M059J (cell line): Measurements from ENCODE around the gene ZNF766. TPM values are rescaled to one million over a fixed set of nuclear protein-coding genes. Genes with fewer than 3 reads are reported as not detected.

ENCODE experiments used
- DNase-seq: peaks from one replicate; pipeline ENCODE4 v3.0.0-alpha.2; 2012; ENCODE audit warnings: low read depth
- total RNA-seq: library from RNA; depleted of rRNA; stranded (reverse); fragments of >200 nt; shearing (Covaris generic); gene quantifications from 2 replicates; pipeline ENCODE4 v1.2.3, GENCODE V29; 2014; rRNA removed

ZNF766 gene
- 23.9 and 24.6 TPM in 2 replicates for total RNA-seq

GRCh38 chr19:52269338-52270261 lies at the start of gene ZNF766:
TSS of gene ZNF766 (plus strand) at chr19:52269587. CDS start at chr19:52269614, 27 bp downstream.
- peak; percentile 93 for DNase-seq

- DNase-seq, result no peak
These were observed 49.8 kb upstream of the ZNF766 start for GRCh38 chr19:52219611-52220010.

DNA sequence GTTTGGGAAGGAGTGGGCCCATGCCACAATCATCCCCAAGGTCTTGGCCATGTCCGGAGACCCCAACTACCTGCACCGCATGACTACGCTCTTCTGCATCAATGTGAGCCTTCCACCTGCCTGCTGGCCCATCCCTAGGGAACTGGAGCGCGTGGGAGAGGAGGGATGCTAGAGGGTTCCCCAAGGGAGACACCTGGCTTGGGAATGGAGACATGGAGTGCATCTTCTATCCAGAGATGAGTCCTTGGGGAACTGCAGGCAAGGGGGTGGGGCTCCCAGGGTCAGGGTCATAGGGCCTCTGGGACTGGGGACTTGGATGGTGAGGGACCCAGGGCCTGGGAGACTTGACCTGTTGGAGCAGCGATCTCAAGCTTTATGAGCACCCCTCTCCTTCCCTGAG lies 48.4 kb upstream of the ZNF766 start:
- no peak for DNase-seq

DNA sequence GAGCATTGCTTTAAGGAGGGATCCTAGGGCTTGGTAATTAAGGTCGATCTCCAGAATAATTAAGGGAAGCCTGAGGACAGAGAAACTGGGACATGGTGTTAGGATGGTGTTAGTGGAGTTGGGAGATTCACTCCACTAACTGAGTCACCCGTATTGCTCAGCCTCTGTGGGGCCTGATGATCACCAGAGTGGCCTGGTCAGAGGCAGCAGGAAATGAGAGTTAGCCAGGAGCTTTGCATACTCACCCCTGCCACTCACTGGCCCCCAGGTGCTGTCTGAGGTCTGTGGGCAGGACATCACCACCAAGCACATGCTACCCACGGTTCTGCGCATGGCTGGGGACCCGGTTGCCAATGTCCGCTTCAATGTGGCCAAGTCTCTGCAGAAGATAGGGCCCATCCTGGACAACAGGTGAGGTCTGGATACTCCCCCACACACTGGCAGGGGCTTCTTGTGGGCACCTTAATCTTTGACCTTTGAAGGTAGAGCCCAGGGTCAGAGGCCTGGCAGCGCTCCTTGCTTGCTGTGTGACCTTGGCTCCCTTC lies 47.5 kb upstream of the ZNF766 start:
- peak; percentile 25 for DNase-seq

- no peak for DNase-seq
These were observed 45.2 kb upstream of the ZNF766 start for GRCh38 chr19:52224211-52224610.

GRCh38 chr19:52226652-52227051 lies 42.7 kb upstream of the ZNF766 start:
- DNase-seq, result no peak

DNA sequence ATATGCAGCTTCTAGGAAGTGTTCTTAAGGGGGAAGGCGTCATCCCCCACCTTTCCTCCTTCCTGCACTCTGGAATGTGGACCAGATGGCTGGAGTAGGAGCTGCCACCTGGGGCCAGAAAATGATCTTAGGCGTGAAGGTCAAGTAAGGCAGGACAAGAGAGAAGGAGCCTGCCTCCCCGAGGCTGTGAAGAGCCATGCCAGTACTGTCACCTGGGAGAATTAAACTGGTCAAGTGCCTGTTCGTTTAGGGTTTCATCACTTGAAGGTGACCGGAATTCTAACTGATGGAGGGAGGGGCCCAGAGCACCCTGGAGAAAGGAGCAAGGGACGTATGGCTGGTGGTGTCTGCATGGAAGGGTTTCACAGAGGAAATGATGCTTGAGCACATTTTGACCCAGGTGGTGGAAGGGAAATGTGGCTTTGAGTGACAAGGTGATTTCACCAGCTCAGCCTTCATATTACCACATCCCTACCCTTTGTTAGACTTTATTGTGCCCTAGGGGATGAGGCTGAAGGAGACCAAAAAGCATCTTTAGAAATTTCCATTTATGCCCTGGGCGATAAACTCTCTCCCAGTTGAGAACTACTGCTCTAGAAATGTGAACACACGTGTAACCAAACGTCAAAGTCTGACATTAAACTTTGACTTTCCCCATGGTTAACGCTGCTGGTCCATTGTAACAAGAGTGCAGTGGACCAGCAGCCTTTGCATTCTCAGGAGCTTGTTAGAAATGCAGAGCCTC lies 42.0 kb upstream of the ZNF766 start:
- DNase-seq, result no peak

DNA sequence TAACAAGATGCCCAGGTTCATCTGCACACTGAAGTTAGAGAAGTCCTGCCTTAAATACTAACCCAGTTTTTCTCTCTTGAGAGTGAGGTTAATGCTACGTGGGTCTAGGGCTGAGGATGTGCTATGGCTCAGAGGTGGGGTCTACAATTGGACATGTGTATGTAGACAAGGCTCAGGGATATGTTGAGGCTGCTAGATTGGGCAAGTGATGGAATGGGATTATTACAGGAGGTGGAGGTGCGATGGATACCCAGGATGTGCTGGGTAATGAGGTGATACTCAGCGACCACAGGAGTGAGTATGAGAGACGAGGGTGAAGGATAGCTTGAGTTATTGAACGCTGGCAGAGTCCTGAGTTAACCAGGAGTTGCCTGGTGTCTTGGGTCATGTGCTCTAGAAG lies 41.4 kb upstream of the ZNF766 start:
- DNase-seq, result no peak

DNA sequence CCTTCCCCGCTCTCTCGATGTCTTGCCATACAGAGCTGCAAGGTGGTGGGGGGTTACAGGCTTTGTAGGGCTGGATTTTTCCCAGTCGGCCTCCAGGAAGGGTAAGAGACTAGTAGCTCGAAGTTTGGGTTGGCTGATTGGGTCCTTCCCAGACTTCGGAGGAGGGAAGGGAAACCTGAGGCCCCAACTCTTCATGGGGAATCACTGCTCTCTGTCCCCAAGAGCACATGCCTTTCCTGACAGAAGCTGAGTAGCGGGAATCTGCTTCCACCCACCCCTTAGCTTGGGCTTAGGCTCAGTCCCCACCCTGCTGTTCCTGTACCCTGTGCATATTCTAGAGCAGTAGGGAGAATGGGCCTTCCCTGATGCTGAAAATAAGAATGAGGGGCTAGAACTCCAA lies 39.9 kb upstream of the ZNF766 start:
- DNase-seq, result no peak

GRCh38 chr19:52230685-52231084 lies 38.7 kb upstream of the ZNF766 start:
- DNase-seq, result no peak

- peak; percentile 55 for DNase-seq
These were observed 38.1 kb upstream of the ZNF766 start for GRCh38 chr19:52231154-52231910.

GRCh38 chr19:52234406-52234805 lies 35.0 kb upstream of the ZNF766 start:
- DNase-seq, result no peak

GRCh38 chr19:52237197-52237596 lies 32.2 kb upstream of the ZNF766 start:
- no peak for DNase-seq

DNA sequence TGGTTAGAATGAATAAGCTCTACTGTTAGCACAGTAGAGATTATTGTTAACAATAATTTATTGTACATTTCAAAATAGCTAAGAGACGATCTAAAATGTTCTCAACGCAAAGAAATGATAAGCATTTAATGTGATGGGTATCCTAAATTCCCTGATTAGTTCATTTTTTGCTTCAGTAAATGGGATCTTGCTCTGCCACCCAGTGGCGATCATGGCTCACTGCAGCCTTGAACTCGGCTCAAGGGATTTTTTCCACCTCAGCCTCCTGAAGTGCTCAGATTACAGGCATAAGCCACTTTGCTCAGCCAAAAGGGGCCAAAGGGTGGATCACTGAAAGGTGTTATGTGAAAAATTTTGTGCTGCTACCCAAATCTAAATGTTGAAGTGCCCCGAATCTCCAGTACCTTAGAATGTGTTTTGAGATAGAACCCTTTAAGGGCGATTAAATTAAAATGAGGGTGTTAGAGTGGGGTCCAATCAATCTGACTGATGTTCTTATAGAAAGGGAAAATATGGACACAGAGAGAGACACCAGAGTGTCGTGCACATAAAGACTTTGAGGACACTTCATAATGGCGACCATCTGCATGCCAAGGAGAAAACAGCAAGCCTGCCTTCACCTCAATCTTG lies 31.5 kb upstream of the ZNF766 start:
- peak; percentile 57 for DNase-seq

DNA sequence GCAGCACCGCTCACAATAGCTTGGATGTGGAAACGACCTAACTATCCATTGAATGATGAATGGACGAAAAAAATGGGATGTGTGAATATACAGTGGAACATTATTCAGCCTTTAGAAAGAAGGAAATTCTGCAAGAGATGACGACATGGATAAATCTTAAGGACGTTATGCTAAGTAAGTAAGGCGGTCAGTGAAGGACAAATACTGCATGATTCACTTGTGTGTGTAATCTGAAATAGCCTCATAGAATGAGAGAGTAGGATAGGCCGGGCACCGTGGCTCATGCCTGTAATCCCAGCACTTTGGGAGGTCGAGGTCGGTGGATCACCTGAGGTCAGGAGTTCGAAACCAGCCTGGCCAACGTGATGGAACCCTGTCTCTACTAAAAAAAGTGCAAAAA lies 25.4 kb upstream of the ZNF766 start:
- DNase-seq, result no peak

GRCh38 chr19:52248241-52248640 lies 21.1 kb upstream of the ZNF766 start:
- peak; percentile 37 for DNase-seq

GRCh38 chr19:52258426-52258825 lies 11.0 kb upstream of the ZNF766 start:
- peak; percentile 21 for DNase-seq

DNA sequence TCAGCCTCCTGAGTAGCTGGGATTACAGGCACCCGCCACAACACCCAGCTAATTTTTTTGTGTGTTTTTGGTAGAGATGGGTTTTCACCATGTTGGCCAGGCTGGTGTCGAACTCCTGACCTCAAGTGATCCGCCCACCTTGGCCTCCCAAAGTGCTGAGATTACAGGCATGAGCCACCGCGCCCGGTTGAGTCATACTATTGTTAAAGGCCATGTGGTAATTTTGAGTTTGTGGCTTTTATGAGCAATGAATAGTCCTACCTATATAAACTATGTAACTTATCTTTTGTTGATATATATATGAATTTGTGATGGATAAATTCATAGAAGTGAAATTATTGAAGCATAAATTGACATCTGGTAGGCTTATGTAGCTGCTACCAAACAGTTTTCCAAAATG lies 3.8 kb upstream of the ZNF766 start:
- DNase-seq, result peak; percentile 39

- peak; percentile 15 for DNase-seq
These were observed 989 bp downstream of the ZNF766 start for GRCh38 chr19:52270266-52270885.

DNA sequence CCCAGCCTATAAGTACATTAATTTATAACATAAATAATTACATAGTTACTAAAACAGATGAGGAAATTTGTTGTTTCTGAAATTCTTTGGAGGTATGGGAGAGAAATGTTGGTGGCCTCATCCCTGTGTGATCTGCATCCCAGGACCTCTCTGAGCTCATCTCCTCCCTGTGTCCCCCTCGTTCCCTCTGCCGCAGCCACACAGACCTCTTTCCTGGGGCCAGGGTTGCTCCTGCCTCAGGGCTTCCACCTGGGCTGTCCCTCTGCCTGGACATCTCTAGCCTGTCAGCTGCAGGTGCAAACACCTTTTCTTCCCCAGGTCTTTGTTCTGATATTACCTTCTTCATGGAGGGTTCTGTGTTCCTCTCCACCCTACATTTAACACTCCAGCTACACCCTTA lies 3.9 kb downstream of the ZNF766 start:
- no peak for DNase-seq

DNA sequence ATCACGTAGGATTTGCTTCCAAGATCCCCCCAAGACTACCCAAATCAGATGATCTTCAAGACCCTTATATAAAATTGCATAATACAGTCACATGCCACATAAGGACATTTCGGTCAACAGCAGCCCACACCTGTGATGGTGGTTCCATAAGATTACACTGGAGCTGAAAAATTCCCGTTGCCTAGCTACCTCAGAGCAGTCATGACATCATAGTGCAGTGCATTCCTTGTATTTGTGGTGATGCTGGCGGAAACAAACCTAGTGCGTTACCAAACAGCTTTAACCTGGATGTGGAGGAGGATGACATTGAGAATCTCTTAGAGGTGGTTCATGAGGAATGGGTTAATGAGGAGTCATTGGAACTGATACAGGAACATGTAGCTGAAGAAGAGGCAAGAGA lies 4.8 kb downstream of the ZNF766 start:
- DNase-seq, result no peak
